ENCODE data around the gene ELL2. TPM values are rescaled to one million over a fixed set of nuclear protein-coding genes. Genes with fewer than 3 reads are reported as not detected.

Gene ELL2
- total and polyA plus RNA-seq, 2 donors (not counting 1 experiment from before 2014, with no cell fraction given), result 7.2 to 27.0 TPM

GRCh38 chr5:95962475-95962773, 773 bp upstream of the ELL2 start:
- WGBS (ENCODE audit: insufficient coverage), result 49% methylated on average over 4 of the region's 8 CpGs
- peaks cover 46% of the 10 kb centered on the region for H3K4me1 Mint-ChIP-seq
- peak overlapping the region; percentile 90 for H3K4me2 ChIP-seq (replicated peaks; ENCODE audit: low read depth, low read length, poor library complexity, severe bottlenecking)
- peak overlapping the region; percentile 63 to 99 for H3K27ac ChIP-seq (ENCODE audit: low read length in 2 of 2)
- POLR2A ChIA-PET, result interaction anchor here (0.7 kb wide), 1 partner anchor 143 kb away, joined by 3 read pairs; no protein-coding TSS in a partner anchor
- peak overlapping the region; percentile 63 to 98 (median 91) for H3K4me3 ChIP-seq (ENCODE audit: control extremely low read depth in 1 of 5, extremely low read depth in 1 of 5, insufficient read depth in 1 of 5, low read depth in 2 of 5, low read length in 4 of 5)
- TF ChIP-seq CTCF (IDR thresholded peaks at IDR 0.05), result no peak
- no peak for TF ChIP-seq EZH2 (IDR thresholded peaks at IDR 0.05; ENCODE audit: borderline replicate concordance, insufficient read depth, low read depth, low read length, poor library complexity, severe bottlenecking)
- H3K79me2 ChIP-seq (ENCODE audit: control insufficient read depth, insufficient read depth, low read length), result peaks cover 34% of the 10 kb centered on the region
- peaks cover 21 to 36% of the 10 kb centered on the region in 2 donors for H3K4me1 ChIP-seq (ENCODE audit: control insufficient read depth in 2 of 2, insufficient read depth in 2 of 2, low read length in 2 of 2)
- DNase-seq (no peak), ATAC-seq (ENCODE audit: low read depth) (no peak)
- peak overlapping the region; percentile 78 for H2AFZ ChIP-seq (ENCODE audit: insufficient read depth, low read depth, low read length, poor library complexity, severe bottlenecking)
- H4K20me1 ChIP-seq (ENCODE audit: control insufficient read depth, insufficient read depth, low read length, poor library complexity, severe bottlenecking), result peaks cover 22% of the 10 kb centered on the region
- no peaks in the 10 kb centered on the region for H3K36me3 ChIP-seq (replicated peaks in 1 of 2; ENCODE audit: control extremely low read depth in 1 of 2, control insufficient read depth in 1 of 2, extremely low read depth in 1 of 2, insufficient read depth in 2 of 2, low read length in 1 of 2)
- H3K9me3 ChIP-seq (ENCODE audit: control extremely low read depth in 1 of 3, control insufficient read depth in 2 of 3, insufficient read depth in 1 of 3, low read length in 2 of 3), result no peaks in the 10 kb centered on the region
- CTCF ChIA-PET, result interaction anchor here (1.0 to 3.0 kb wide), 2 partner anchors 181 to 374 kb away, joined by 4 to 13 read pairs; no protein-coding TSS in a partner anchor
- peak overlapping the region; percentile 97 for H3K27ac Mint-ChIP-seq
- peak overlapping the region; percentile 99 for H3K4me3 Mint-ChIP-seq
- H3K27me3 Mint-ChIP-seq, result peaks cover 3% of the 10 kb centered on the region
- no peaks in the 10 kb centered on the region for H3K9me3 Mint-ChIP-seq (ENCODE audit: insufficient read depth)
- H3K27me3 ChIP-seq (replicated peaks in 1 of 4; ENCODE audit: control extremely low read depth in 1 of 4, control insufficient read depth in 3 of 4, insufficient read depth in 4 of 4, low read length in 3 of 4), result no peaks in the 10 kb centered on the region
- H3K9ac ChIP-seq (ENCODE audit: low read length), result peak overlapping the region; percentile 98
- intact Hi-C loops (cut with micrococcal nuclease), result loop anchor here (2.0 to 5.0 kb wide), 4 partner anchors 100 to 975 kb away; partner anchors contain the start of genes ARSK, GLRX, LNPEP and SKIC3
